Activated CD4-positive, alpha-beta T cell treated with anti-CD3 and anti-CD28 coated beads for 36 hours (primary cell): ENCODE results near the gene NOXO1. TPM values are rescaled to one million over a fixed set of nuclear protein-coding genes. Genes with fewer than 3 reads are reported as not detected.
A peak's percentile ranks its signal among the peaks of the same experiment; 100 is the strongest.
"Not testable (repeated sequence)": the region's sequence is repeated elsewhere in the genome, so short reads cannot be mapped to it uniquely, and the experiment has no call there.

ENCODE experiments used
- ATAC-seq: fragments of 200-7000 bp; cut with Tn5 transposase; one replicate; pipeline ENCODE4 v1.10.0; 2021; ENCODE audit warnings: mild to moderate bottlenecking, moderate library complexity
- CTCF ChIA-PET: fragments of 350-600 bp; sonication (Branson Sonifier 250); formaldehyde crosslinking; loops from one replicate; lab custom pipeline; 2021; ENCODE audit warnings: antibody characterized with exemption; lab: Charles Lee
- POLR2A ChIA-PET: fragments of 350-600 bp; sonication (Branson Sonifier 250); formaldehyde crosslinking; loops from one replicate; lab custom pipeline; 2021; ENCODE audit warnings: antibody characterized with exemption, inconsistent platforms; lab: Charles Lee
- DNase-seq: peaks from one replicate; pipeline ENCODE4 v3.0.0-alpha.2; 2020
- H3K27ac Mint-ChIP-seq: one replicate; pipeline ENCODE4 v1.8.0; 2021; ENCODE audit warnings: mixed read lengths
- H3K27me3 Mint-ChIP-seq: one replicate; pipeline ENCODE4 v1.8.0; 2021; ENCODE audit warnings: mixed read lengths
- H3K36me3 Mint-ChIP-seq: one replicate; pipeline ENCODE4 v1.8.0; 2021; ENCODE audit warnings: low read depth, mixed read lengths
- H3K4me1 Mint-ChIP-seq: one replicate; pipeline ENCODE4 v1.8.0; 2021; ENCODE audit warnings: mixed read lengths
- H3K4me3 Mint-ChIP-seq: one replicate; pipeline ENCODE4 v1.8.0; 2021; ENCODE audit warnings: mild to moderate bottlenecking, moderate library complexity, mixed read lengths
- H3K9me3 Mint-ChIP-seq: one replicate; pipeline ENCODE4 v1.8.0; 2021; ENCODE audit warnings: low read depth, mixed read lengths
- intact Hi-C, 2 experiments: fragments of 100-400 bp; cut with DNase I in 1 of 2; cut with micrococcal nuclease in 1 of 2; formaldehyde crosslinking; loops; one replicate each; pipeline versions ENCODE4 v1.14.2 to v1.15.1; 2022 to 2024; cut with DNase I, micrococcal nuclease
- total RNA-seq, 2 experiments: library from RNA; stranded (reverse); gene quantifications; one replicate each; pipeline ENCODE4 v1.2.3, GENCODE V29; 2021

The NOXO1 gene
- total RNA-seq, 2 experiments from 2014 or later, result not detected

GRCh38 chr16:2011726-2012125 lies 30.5 kb upstream of the NOXO1 start:
- H3K9me3 Mint-ChIP-seq, H3K27ac Mint-ChIP-seq, H3K4me3 Mint-ChIP-seq, DNase-seq, H3K27me3 Mint-ChIP-seq, ATAC-seq, intact Hi-C loops: not testable (repeated sequence)
- H3K4me1 Mint-ChIP-seq, result peaks cover 24% of the 10 kb centered on the region
- POLR2A ChIA-PET, result interaction anchor here (0.6 kb wide), 2 partner anchors 13 to 18 kb away, joined by 4 to 7 read pairs; no protein-coding TSS in a partner anchor
- H3K36me3 Mint-ChIP-seq, result peaks cover 20% of the 10 kb centered on the region
- CTCF ChIA-PET, result interaction anchor here (0.8 to 1.1 kb wide), 2 partner anchors 11 to 16 kb away, joined by 3 to 4 read pairs; no protein-coding TSS in a partner anchor

GRCh38 chr16:2009791-2010510 lies 28.7 kb upstream of the NOXO1 start, which contains the start of gene ZNF598:
ZNF598 (minus strand) TSS chr16:2009821.
- ChIA-PET CTCF (no interaction called here), POLR2A (interaction anchor here (0.7 kb wide), 1 partner anchor 136 kb away, joined by 3 read pairs; no protein-coding TSS in a partner anchor)
- ATAC-seq (peak; percentile 93), DNase-seq (peak; percentile 90)
- peaks cover 26% of the 10 kb centered on the region for H3K36me3 Mint-ChIP-seq
- H3K9me3 Mint-ChIP-seq, result no peaks in the 10 kb centered on the region
- intact Hi-C loops, result loop anchor here (1.0 to 10.0 kb wide), 13 partner anchors 13 to 325 kb away; partner anchors contain the start of genes E4F1 (in 1 of the 2), MAPK8IP3 (in 1 of the 2), MLST8 (in 1 of the 2) and NTHL1 (in 1 of the 2)
- H3K4me1 Mint-ChIP-seq, result peaks cover 35% of the 10 kb centered on the region
- peak within 1 kb of the TSS; percentile 95 for H3K4me3 Mint-ChIP-seq
- peak within 1 kb of the TSS; percentile 90 for H3K27ac Mint-ChIP-seq
- no peaks in the 10 kb centered on the region for H3K27me3 Mint-ChIP-seq

- H3K36me3 Mint-ChIP-seq, result peaks cover 28% of the 10 kb centered on the region
- DNase-seq, result no peak
- H3K4me3 Mint-ChIP-seq, result peak overlapping the region; percentile 82
- ATAC-seq, result peak; percentile 34
- POLR2A ChIA-PET, result interaction anchor here (0.6 kb wide), 1 partner anchor 146 kb away, joined by 3 read pairs; the partner anchor contains the start of gene TRAF7
- H3K27ac Mint-ChIP-seq, result peak overlapping the region; percentile 89
- H3K4me1 Mint-ChIP-seq, result peaks cover 41% of the 10 kb centered on the region
- H3K9me3 Mint-ChIP-seq, result no peaks in the 10 kb centered on the region
- CTCF ChIA-PET, result interaction anchor here (0.7 to 1.4 kb wide), 3 partner anchors 13 to 131 kb away, joined by 3 to 8 read pairs (median 4); partner anchors contain the start of gene PKD1
- no peaks in the 10 kb centered on the region for H3K27me3 Mint-ChIP-seq
- intact Hi-C loops, result loop anchor here (1.0 to 10.0 kb wide), 13 partner anchors 14 to 326 kb away; partner anchors contain the start of genes E4F1 (in 1 of the 2), MAPK8IP3 (in 1 of the 2), MLST8 (in 1 of the 2) and NTHL1 (in 1 of the 2)
Observed at GRCh38 chr16:2009164-2009711, 28.0 kb upstream of the NOXO1 start.

DNA sequence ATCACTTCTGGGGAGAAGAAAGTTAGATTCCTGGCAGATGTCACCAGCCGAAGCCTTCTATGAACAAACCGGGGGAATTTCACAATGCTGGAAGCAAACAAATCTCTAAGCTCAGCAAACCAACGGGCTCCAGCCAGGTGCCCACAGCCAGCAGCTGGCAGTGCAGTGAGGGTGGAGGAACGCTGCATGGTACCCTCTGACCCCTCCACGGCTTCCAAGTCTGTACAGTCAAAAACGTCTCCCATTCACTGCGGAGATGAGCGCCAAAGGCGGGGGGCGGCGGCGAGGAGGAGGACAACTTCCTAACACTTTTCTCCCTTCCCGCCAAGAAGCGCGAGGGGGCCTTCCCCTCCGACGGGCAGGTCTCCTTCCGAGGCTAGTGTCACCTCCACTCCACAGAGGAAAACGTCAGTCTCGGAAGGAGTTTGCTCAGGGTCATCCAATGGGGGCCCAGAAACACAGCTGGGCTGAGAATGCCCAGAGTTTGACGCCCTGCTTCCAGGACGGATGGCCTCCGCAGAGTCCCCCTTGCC lies 27.4 kb upstream of the NOXO1 start:
- ATAC-seq, result peak; percentile 10
- peaks cover 28% of the 10 kb centered on the region for H3K36me3 Mint-ChIP-seq
- peak overlapping the region; percentile 82 for H3K4me3 Mint-ChIP-seq
- peak overlapping the region; percentile 89 for H3K27ac Mint-ChIP-seq
- peak; percentile 68 for DNase-seq
- ChIA-PET POLR2A (interaction anchor here (0.6 to 1.4 kb wide), 2 partner anchors 45 to 147 kb away, joined by 3 to 4 read pairs; partner anchors contain the start of gene TRAF7), CTCF (interaction anchor here (0.7 to 1.4 kb wide), 4 partner anchors 14 to 132 kb away, joined by 3 to 8 read pairs (median 5); partner anchors contain the start of gene PKD1)
- H3K9me3 Mint-ChIP-seq, result no peaks in the 10 kb centered on the region
- intact Hi-C loops, result loop anchor here (1.0 to 10.0 kb wide), 13 partner anchors 14 to 326 kb away; partner anchors contain the start of genes E4F1 (in 1 of the 2), MAPK8IP3 (in 1 of the 2), MLST8 (in 1 of the 2) and NTHL1 (in 1 of the 2)
- H3K4me1 Mint-ChIP-seq, result peaks cover 41% of the 10 kb centered on the region
- H3K27me3 Mint-ChIP-seq, result no peaks in the 10 kb centered on the region

DNA sequence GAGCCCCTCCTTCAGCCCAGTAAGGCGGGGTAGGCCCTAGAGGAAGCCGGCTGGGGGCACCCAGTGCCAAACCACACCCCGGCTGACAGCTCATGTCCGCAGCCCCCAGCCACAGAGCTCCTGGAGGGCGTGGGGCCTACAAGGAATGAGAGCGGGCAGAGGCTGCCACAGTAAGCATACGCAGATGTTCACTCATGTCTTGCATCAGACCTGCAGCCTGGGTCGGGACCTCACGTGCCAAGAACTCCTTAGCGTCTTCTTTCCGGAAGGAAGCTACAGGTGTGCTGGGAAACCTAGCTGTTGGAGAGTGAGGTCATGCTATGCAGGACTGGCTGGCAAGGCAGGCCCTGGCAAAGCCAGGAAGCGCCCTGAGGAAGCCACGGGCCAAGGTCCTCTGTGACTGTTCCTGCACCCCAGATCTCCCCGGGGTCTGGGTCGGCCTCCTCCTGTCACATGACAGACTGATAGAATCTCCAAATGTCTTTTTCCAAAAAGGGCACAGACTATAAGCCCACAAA lies 26.8 kb upstream of the NOXO1 start:
- POLR2A ChIA-PET, result interaction anchor here (0.6 to 1.4 kb wide), 2 partner anchors 44 to 147 kb away, joined by 3 to 4 read pairs; partner anchors contain the start of gene TRAF7
- peak; percentile 53 for DNase-seq
- Mint-ChIP-seq H3K4me1 (peaks cover 41% of the 10 kb centered on the region), H3K9me3 (no peaks in the 10 kb centered on the region), H3K27ac (peak overlapping the region; percentile 89), H3K36me3 (peaks cover 28% of the 10 kb centered on the region), H3K4me3 (peak overlapping the region; percentile 82), H3K27me3 (no peaks in the 10 kb centered on the region)
- no peak for ATAC-seq
- CTCF ChIA-PET, result interaction anchor here (1.3 to 1.4 kb wide), 3 partner anchors 14 to 132 kb away, joined by 4 to 8 read pairs (median 6); partner anchors contain the start of gene PKD1
- intact Hi-C loops, result loop anchor here (2.0 to 10.0 kb wide), 5 partner anchors 13 to 327 kb away; partner anchors contain the start of genes MLST8 (in 1 of the 2) and RPS2 (in 1 of the 2)

DNA sequence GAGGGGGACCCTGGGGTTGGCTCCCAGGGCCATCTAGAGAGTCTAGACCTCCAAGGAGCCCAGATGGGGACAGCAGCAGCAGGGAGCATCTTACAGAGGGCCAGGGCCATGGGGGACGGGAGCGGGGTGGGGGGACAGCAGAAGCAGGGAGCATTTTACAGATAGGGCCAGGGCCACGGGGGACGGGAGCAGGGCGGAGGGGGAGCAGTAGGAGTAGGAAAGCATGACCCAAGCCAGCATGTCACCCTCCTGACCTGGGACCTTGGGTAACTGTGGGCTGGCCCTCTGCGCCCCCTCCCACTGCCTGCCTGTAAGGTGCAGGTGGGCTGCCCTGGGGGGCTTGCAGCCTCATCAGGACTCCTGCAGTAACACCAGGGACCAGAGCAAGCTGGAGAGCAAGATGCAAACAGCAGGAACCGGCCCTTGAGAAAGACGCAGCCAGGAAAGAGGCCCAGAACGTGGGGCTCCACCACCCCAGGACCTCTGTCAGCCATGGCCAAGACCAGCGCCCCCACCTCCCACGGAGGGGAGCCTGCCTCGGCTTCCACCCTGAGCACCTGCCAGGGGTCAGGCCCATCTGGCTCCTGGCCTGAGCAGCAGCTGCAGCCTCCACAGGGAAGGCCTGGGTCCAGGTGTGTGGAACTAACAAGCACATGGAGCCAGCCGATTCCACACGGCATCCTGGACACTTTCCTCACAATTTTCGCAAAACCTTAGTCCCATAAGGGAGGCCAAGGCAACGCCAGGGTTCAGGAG lies 26.0 kb upstream of the NOXO1 start:
- DNase-seq (no peak), ATAC-seq (no peak)
- ChIA-PET CTCF (interaction anchor here (1.4 kb wide), 1 partner anchor 133 kb away, joined by 6 read pairs; no protein-coding TSS in a partner anchor), POLR2A (interaction anchor here (1.4 kb wide), 1 partner anchor 148 kb away, joined by 4 read pairs; the partner anchor contains the start of gene TRAF7)
- no peaks in the 10 kb centered on the region for H3K9me3 Mint-ChIP-seq
- H3K36me3 Mint-ChIP-seq, result peaks cover 31% of the 10 kb centered on the region
- H3K4me1 Mint-ChIP-seq, result peaks cover 41% of the 10 kb centered on the region
- H3K4me3 Mint-ChIP-seq, result peak overlapping the region; percentile 82
- peak overlapping the region; percentile 89 for H3K27ac Mint-ChIP-seq
- intact Hi-C loops, result loop anchor here (5.0 to 10.0 kb wide), 4 partner anchors 45 to 328 kb away; partner anchors contain the start of genes MLST8 (in 1 of the 2) and RPS2 (in 1 of the 2)
- no peaks in the 10 kb centered on the region for H3K27me3 Mint-ChIP-seq

- Mint-ChIP-seq H3K9me3 (no peaks in the 10 kb centered on the region), H3K27me3 (no peaks in the 10 kb centered on the region), H3K27ac (no peak overlapping the region), H3K4me3 (peak overlapping the region; percentile 82), H3K36me3 (peaks cover 35% of the 10 kb centered on the region), H3K4me1 (peaks cover 41% of the 10 kb centered on the region)
- no peak for ATAC-seq
- DNase-seq, result no peak
- ChIA-PET CTCF (interaction anchor here (4.1 kb wide), 1 partner anchor 134 kb away, joined by 30 read pairs; no protein-coding TSS in a partner anchor), POLR2A (no interaction called here)
- intact Hi-C loops, result loop anchor here (5.0 to 10.0 kb wide), 4 partner anchors 44 to 328 kb away; partner anchors contain the start of genes MLST8 (in 1 of the 2) and RPS2 (in 1 of the 2)
Observed at GRCh38 chr16:2006317-2006716, 25.0 kb upstream of the NOXO1 start.

DNA sequence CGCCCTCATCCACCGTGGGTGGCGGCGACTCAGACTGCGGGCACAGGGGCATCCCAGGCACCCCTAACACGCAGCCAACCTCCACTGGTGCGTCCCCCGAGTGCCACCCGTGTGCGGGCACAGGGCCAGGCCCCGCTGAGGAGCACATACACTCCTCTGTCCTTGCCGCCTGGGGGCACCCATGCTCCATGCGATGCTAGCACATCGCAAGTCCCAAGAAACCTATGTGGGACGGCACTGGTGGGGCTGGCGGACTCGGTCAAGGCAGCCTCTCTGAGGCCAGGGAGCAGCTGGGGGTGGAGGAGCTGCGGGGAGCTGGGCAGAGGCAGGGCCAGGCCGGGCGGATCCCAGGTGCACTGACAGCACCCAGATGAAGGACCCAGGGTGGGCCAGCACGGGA lies 24.4 kb upstream of the NOXO1 start:
- DNase-seq, result no peak
- H3K27me3 Mint-ChIP-seq, result no peaks in the 10 kb centered on the region
- POLR2A ChIA-PET, result no interaction called here
- intact Hi-C loops, result loop anchor here (5.0 to 10.0 kb wide), 4 partner anchors 43 to 329 kb away; partner anchors contain the start of genes MLST8 (in 1 of the 2) and RPS2 (in 1 of the 2)
- H3K4me3 Mint-ChIP-seq, result no peak overlapping the region
- H3K9me3 Mint-ChIP-seq, result no peaks in the 10 kb centered on the region
- H3K4me1 Mint-ChIP-seq, result peaks cover 41% of the 10 kb centered on the region
- CTCF ChIA-PET, result interaction anchor here (4.1 kb wide), 1 partner anchor 135 kb away, joined by 30 read pairs; no protein-coding TSS in a partner anchor
- ATAC-seq, result no peak
- H3K36me3 Mint-ChIP-seq, result peaks cover 39% of the 10 kb centered on the region
- H3K27ac Mint-ChIP-seq, result no peak overlapping the region

DNA sequence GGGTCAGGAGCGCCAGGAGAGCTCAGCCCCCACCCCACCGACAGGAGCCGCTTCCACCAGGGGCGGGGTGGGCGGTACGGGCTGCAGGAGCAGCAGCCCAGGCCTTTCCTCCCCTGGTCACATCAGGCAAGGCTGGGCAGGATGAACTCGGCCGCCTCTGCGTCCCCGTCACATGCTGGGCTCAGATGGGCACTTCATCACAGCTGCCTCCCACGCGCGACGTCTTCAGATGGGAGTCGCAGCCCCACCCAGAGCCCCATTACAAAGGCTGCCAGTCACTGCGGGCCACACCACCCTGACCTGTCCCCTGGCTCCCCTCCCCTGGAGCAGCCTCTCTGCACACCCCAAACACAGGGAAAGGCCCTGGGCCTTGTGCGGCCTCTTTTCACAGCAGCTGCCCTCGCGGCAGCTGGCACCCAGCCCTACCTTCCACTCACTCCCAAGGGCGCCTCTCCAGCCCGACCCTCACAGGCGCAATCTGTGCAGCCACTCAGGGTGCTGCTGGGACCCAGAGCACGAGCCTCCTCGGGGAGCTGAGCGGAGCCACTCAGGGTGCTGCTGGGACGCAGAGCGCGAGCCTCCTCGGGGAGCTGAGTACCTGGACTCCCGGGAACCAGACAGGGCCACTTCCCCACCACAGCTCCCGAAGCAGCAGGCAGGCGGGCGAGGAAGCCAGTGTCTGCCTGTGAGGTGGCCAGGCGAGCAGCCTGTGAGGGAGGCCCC lies 23.7 kb upstream of the NOXO1 start:
- no peaks in the 10 kb centered on the region for H3K9me3 Mint-ChIP-seq
- no peaks in the 10 kb centered on the region for H3K27me3 Mint-ChIP-seq
- ATAC-seq (no peak), DNase-seq (no peak)
- H3K4me1 Mint-ChIP-seq, result peaks cover 38% of the 10 kb centered on the region
- H3K4me3 Mint-ChIP-seq, result no peak overlapping the region
- H3K27ac Mint-ChIP-seq, result no peak overlapping the region
- intact Hi-C loops, result loop anchor here (1.0 to 10.0 kb wide), 5 partner anchors 43 to 330 kb away; partner anchors contain the start of genes MLST8 (in 1 of the 2) and RPS2 (in 1 of the 2)
- CTCF ChIA-PET, result interaction anchor here (0.8 to 4.1 kb wide), 10 partner anchors 9 to 143 kb away, joined by 3 to 30 read pairs (median 4); partner anchors contain the start of genes GFER and RPS2
- H3K36me3 Mint-ChIP-seq, result peaks cover 35% of the 10 kb centered on the region
- POLR2A ChIA-PET, result no interaction called here
